A673 (cell line): ENCODE data around the gene ABHD17C. TPM values are rescaled to one million over a fixed set of nuclear protein-coding genes. Genes with fewer than 3 reads are reported as not detected.

ENCODE experiments used
- BruUV-seq: library from RNA; stranded (reverse); fragments of 400-500 nt; replicated peaks from 2 replicates; lab custom pipeline; 2021; lab: Mats Ljungman, UMichigan
- CTCF ChIA-PET: fragments of 300-600 bp; sonication (Branson Sonifier 250); formaldehyde crosslinking; loops from one replicate; lab custom pipeline; 2022; ENCODE audit warnings: antibody characterized with exemption; lab: Charles Lee
- POLR2A ChIA-PET: fragments of 300-600 bp; sonication (Branson Sonifier 250); formaldehyde crosslinking; loops from one replicate; lab custom pipeline; 2022; ENCODE audit warnings: antibody characterized with exemption; ENCODE audit not compliant: low non-redundant PET; lab: Charles Lee
- DNase-seq: peaks from one replicate; pipeline ENCODE4 v3.0.0-alpha.2; 2015; ENCODE audit warnings: low spot score
- H3K27ac ChIP-seq: fragments of 200-600 bp; sonication (generic); 2 replicates; pipeline ENCODE4 v1.5.1; 2016; ENCODE audit warnings: mixed run types, low read depth, mild to moderate bottlenecking, mixed read lengths, antibody characterized with exemption, low read length; ENCODE audit not compliant: poor library complexity, severe bottlenecking
- H3K27me3 ChIP-seq: fragments of 200-600 bp; sonication (generic); replicated peaks from 2 replicates; pipeline ENCODE4 v1.6.1; 2017; ENCODE audit warnings: mixed run types, low read depth, mild to moderate bottlenecking, mixed read lengths, antibody characterized with exemption, low read length; ENCODE audit not compliant: insufficient read depth, poor library complexity
- H3K36me3 ChIP-seq: fragments of 200-600 bp; sonication (generic); 2 replicates; pipeline ENCODE4 v1.6.1; 2016; ENCODE audit warnings: mixed run types, mild to moderate bottlenecking, mixed read lengths, antibody characterized with exemption, low read length; ENCODE audit not compliant: insufficient read depth, poor library complexity, severe bottlenecking
- H3K4me1 ChIP-seq: fragments of 200-600 bp; sonication (generic); 2 replicates; pipeline ENCODE4 v1.6.1; 2017; ENCODE audit warnings: mixed run types, mild to moderate bottlenecking, mixed read lengths, antibody characterized with exemption, low read length; ENCODE audit not compliant: insufficient read depth, poor library complexity, severe bottlenecking
- H3K4me3 ChIP-seq: fragments of 200-600 bp; sonication (generic); 2 replicates; pipeline ENCODE4 v1.5.1; 2016; ENCODE audit warnings: low read depth, mixed run types, mild to moderate bottlenecking, mixed read lengths, low read length; ENCODE audit not compliant: poor library complexity, severe bottlenecking
- H3K9me3 ChIP-seq: fragments of 200-600 bp; sonication (generic); 2 replicates; pipeline ENCODE4 v1.6.1; 2016; ENCODE audit warnings: mixed run types, low read depth, mild to moderate bottlenecking, mixed read lengths, antibody characterized with exemption, low read length; ENCODE audit not compliant: poor library complexity, severe bottlenecking
- CTCF ChIP-seq: fragments of 300-800, 200-600 bp; sonication (generic); conservative IDR thresholded peaks from 2 replicates; pipeline ENCODE4 v1.5.1; 2017; ENCODE audit warnings: low read depth, mild to moderate bottlenecking, antibody characterized with exemption, low read length, moderate library complexity, mixed read lengths
- EZH2 ChIP-seq: fragments of 200-600 bp; sonication (generic); IDR thresholded peaks from 2 replicates; pipeline ENCODE4 v1.6.1; 2017; ENCODE audit warnings: borderline replicate concordance, low read depth, mild to moderate bottlenecking, mixed read lengths, antibody characterized with exemption, low read length; ENCODE audit not compliant: poor library complexity, severe bottlenecking
- intact Hi-C: fragments of 100-400 bp; cut with micrococcal nuclease; formaldehyde crosslinking; loops from one replicate; pipeline ENCODE4 v1.10.0; 2022; ENCODE audit not compliant: unreplicated experiment
- total RNA-seq: library from RNA; stranded (reverse); gene quantifications from 2 replicates; pipeline ENCODE4 v1.2.3, GENCODE V29; 2021

The ABHD17C gene
- total RNA-seq, 1 experiment from 2014 or later = 9.9 TPM

- Histone ChIP-seq H3K27ac (no peak overlapping the region), H3K27me3 (peaks cover 11% of the 10 kb centered on the region), H3K4me1 (no peaks in the 10 kb centered on the region), H3K36me3 (no peaks in the 10 kb centered on the region), H3K4me3 (no peak overlapping the region), H3K9me3 (no peaks in the 10 kb centered on the region)
- POLR2A ChIA-PET = no interaction called here
- no TSS peak for BruUV-seq
- TF ChIP-seq EZH2 (no peak), CTCF (no peak)
- CTCF ChIA-PET = no interaction called here
- no peak for DNase-seq
- intact Hi-C loops = no loop called here
These were observed 94.2 kb downstream of the ABHD17C start for GRCh38 chr15:80789296-80789695.

- DNase-seq = no peak
- Histone ChIP-seq H3K36me3 (no peaks in the 10 kb centered on the region), H3K4me1 (no peaks in the 10 kb centered on the region), H3K27ac (no peak overlapping the region), H3K9me3 (no peaks in the 10 kb centered on the region), H3K27me3 (peaks cover 11% of the 10 kb centered on the region), H3K4me3 (no peak overlapping the region)
- TF ChIP-seq EZH2 (no peak), CTCF (no peak)
- no TSS peak for BruUV-seq
- intact Hi-C loops = no loop called here
- ChIA-PET POLR2A (no interaction called here), CTCF (no interaction called here)
These were observed 94.7 kb downstream of the ABHD17C start for GRCh38 chr15:80789796-80790195.

- ChIA-PET CTCF (no interaction called here), POLR2A (no interaction called here)
- BruUV-seq = no TSS peak
- Histone ChIP-seq H3K36me3 (no peaks in the 10 kb centered on the region), H3K27me3 (peaks cover 11% of the 10 kb centered on the region), H3K4me1 (no peaks in the 10 kb centered on the region), H3K9me3 (no peaks in the 10 kb centered on the region), H3K4me3 (no peak overlapping the region), H3K27ac (no peak overlapping the region)
- intact Hi-C loops = no loop called here
- TF ChIP-seq CTCF = no peak
- no peak for TF ChIP-seq EZH2
- DNase-seq = no peak
These were observed 95.1 kb downstream of the ABHD17C start for GRCh38 chr15:80790236-80790635.
